ENCODE measurements around the gene TIPARP.

DNA sequence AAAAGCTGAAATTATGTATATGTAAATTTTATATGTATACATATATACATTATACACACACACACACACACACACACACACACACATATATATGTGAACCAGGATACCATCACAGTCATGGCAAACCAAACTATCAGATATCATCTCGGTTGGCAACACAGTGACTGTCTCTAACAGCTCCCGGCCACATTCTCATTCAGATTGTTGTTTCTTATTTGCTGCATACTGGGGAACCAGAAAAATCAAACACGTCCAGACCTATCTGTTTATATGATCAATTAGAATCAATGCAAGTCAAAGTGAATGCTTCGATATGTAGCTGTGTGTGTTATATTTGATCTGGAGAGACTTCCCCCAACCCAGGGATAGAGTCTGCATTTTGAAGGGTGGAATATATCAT, 61.1 kb downstream of the TIPARP start:
- no peak for TF ChIP-seq ZFP36L1 (CRISPR knock-in tag; IDR thresholded peaks at IDR 0.05)
- TF ChIP-seq, protein P1, sequence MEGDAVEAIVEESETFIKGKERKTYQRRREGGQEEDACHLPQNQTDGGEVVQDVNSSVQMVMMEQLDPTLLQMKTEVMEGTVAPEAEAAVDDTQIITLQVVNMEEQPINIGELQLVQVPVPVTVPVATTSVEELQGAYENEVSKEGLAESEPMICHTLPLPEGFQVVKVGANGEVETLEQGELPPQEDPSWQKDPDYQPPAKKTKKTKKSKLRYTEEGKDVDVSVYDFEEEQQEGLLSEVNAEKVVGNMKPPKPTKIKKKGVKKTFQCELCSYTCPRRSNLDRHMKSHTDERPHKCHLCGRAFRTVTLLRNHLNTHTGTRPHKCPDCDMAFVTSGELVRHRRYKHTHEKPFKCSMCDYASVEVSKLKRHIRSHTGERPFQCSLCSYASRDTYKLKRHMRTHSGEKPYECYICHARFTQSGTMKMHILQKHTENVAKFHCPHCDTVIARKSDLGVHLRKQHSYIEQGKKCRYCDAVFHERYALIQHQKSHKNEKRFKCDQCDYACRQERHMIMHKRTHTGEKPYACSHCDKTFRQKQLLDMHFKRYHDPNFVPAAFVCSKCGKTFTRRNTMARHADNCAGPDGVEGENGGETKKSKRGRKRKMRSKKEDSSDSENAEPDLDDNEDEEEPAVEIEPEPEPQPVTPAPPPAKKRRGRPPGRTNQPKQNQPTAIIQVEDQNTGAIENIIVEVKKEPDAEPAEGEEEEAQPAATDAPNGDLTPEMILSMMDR (CRISPR knock-in tag; IDR thresholded peaks at IDR 0.05) = no peak
- no peak for TF ChIP-seq SMC3 (IDR thresholded peaks at IDR 0.05; ENCODE audit: low read length)
- no peak for TF ChIP-seq RBFOX2 (IDR thresholded peaks at IDR 0.05; ENCODE audit: low read depth, low read length)
- no peak for TF ChIP-seq NBN (conservative IDR thresholded peaks at IDR 0.05)
- TF ChIP-seq, protein P2, sequence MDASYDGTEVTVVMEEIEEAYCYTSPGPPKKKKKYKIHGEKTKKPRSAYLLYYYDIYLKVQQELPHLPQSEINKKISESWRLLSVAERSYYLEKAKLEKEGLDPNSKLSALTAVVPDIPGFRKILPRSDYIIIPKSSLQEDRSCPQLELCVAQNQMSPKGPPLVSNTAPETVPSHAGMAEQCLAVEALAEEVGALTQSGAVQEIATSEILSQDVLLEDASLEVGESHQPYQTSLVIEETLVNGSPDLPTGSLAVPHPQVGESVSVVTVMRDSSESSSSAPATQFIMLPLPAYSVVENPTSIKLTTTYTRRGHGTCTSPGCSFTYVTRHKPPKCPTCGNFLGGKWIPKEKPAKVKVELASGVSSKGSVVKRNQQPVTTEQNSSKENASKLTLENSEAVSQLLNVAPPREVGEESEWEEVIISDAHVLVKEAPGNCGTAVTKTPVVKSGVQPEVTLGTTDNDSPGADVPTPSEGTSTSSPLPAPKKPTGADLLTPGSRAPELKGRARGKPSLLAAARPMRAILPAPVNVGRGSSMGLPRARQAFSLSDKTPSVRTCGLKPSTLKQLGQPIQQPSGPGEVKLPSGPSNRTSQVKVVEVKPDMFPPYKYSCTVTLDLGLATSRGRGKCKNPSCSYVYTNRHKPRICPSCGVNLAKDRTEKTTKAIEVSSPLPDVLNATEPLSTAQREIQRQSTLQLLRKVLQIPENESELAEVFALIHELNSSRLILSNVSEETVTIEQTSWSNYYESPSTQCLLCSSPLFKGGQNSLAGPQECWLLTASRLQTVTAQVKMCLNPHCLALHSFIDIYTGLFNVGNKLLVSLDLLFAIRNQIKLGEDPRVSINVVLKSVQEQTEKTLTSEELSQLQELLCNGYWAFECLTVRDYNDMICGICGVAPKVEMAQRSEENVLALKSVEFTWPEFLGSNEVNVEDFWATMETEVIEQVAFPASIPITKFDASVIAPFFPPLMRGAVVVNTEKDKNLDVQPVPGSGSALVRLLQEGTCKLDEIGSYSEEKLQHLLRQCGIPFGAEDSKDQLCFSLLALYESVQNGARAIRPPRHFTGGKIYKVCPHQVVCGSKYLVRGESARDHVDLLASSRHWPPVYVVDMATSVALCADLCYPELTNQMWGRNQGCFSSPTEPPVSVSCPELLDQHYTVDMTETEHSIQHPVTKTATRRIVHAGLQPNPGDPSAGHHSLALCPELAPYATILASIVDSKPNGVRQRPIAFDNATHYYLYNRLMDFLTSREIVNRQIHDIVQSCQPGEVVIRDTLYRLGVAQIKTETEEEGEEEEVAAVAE (CRISPR knock-in tag; IDR thresholded peaks at IDR 0.05; ENCODE audit: borderline replicate concordance) = no peak
- no peak for TF ChIP-seq KLF16 (CRISPR knock-in tag; IDR thresholded peaks at IDR 0.05)
- no peak for TF ChIP-seq HMG20A (CRISPR knock-in tag; IDR thresholded peaks at IDR 0.05; ENCODE audit: borderline replicate concordance)
- TF ChIP-seq SUZ12 (IDR thresholded peaks at IDR 0.05; ENCODE audit: low read depth, low read length) = no peak
- no peak for TF ChIP-seq POLR2A (IDR thresholded peaks at IDR 0.05; ENCODE audit: insufficient read depth in 1 of 2, low read depth in 2 of 2, low read length in 2 of 2)
